Posterior vena cava (tissue), 2 donors: ENCODE results near the gene RNF20. TPM values are rescaled to one million over a fixed set of nuclear protein-coding genes. Genes with fewer than 3 reads are reported as not detected.
"Not testable (repeated sequence)": the region's sequence is repeated elsewhere in the genome, so short reads cannot be mapped to it uniquely, and the experiment has no call there.

Experiments used
- DNase-seq: peaks from one replicate; pipeline ENCODE4 v3.0.0-alpha.2; 2020; ENCODE audit warnings: low spot score
- intact Hi-C, 2 donors: fragments of 100-400 bp; cut with DNase I; formaldehyde crosslinking; loops; one replicate each; pipeline versions ENCODE4 v1.14.1 to v1.14.2; 2022 to 2023
- total RNA-seq, 2 donors: library from RNA; stranded (reverse); fragmentation: NEBNext Ultra II Directional; extraction: Animal tissue kit (Norgen Biotek cat#: 25700); gene quantifications; one replicate each; pipeline ENCODE4 v1.2.1, GENCODE V29; 2021
- donor health status: DM: yes; HTN: yes; CAD: no.
- donor health status: DM: yes; HTN: yes; CAD: no.

RNF20 gene
- total RNA-seq, 2 donors from 2014 or later, result 33.1 to 45.5 TPM

GRCh38 chr9:101527066-101527465, 6.6 kb upstream of the RNF20 start:
- no peak for DNase-seq
- intact Hi-C loops, result no loop called here

GRCh38 chr9:101528015-101528414, 5.6 kb upstream of the RNF20 start:
- intact Hi-C loops, result loop anchor here in 1 of 2 donors (2.0 kb wide), 1 partner anchor 69 kb away; no protein-coding TSS in a partner anchor
- DNase-seq, result no peak

GRCh38 chr9:101530076-101530711, 3.5 kb upstream of the RNF20 start:
- DNase-seq, result no peak
- intact Hi-C loops, result loop anchor here in 1 of 2 donors (5.0 kb wide), 1 partner anchor 112 kb away; no protein-coding TSS in a partner anchor

- no peak for DNase-seq
- intact Hi-C loops, result no loop called here
These were observed 2.7 kb downstream of the RNF20 start for GRCh38 chr9:101536351-101536750.

GRCh38 chr9:101536938-101537337, 3.3 kb downstream of the RNF20 start:
- no peak for DNase-seq
- intact Hi-C loops, result no loop called here

- intact Hi-C loops, result no loop called here
- DNase-seq, result no peak
These were observed 6.4 kb downstream of the RNF20 start for GRCh38 chr9:101540069-101540468.

GRCh38 chr9:101543098-101543735, 9.6 kb downstream of the RNF20 start:
- intact Hi-C loops, result no loop called here
- DNase-seq, result no peak

GRCh38 chr9:101549472-101550098, 15.9 kb downstream of the RNF20 start:
- DNase-seq, intact Hi-C loops: not testable (repeated sequence)

GRCh38 chr9:101561740-101562139, 28.1 kb downstream of the RNF20 start:
- intact Hi-C loops, result no loop called here
- DNase-seq, result no peak

- no peak for DNase-seq
- intact Hi-C loops, result no loop called here
These were observed 29.3 kb downstream of the RNF20 start for GRCh38 chr9:101562966-101563365.

GRCh38 chr9:101564252-101564651, 30.6 kb downstream of the RNF20 start:
- intact Hi-C loops, result no loop called here
- no peak for DNase-seq

GRCh38 chr9:101566904-101567724, 33.5 kb downstream of the RNF20 start:
- intact Hi-C loops, result no loop called here
- no peak for DNase-seq

- intact Hi-C loops, result no loop called here
- DNase-seq, result no peak
These were observed 34.2 kb downstream of the RNF20 start for GRCh38 chr9:101567725-101568350.

- no peak for DNase-seq
- intact Hi-C loops, result no loop called here
These were observed 36.3 kb downstream of the RNF20 start for GRCh38 chr9:101569741-101570501.

- DNase-seq, result no peak
- intact Hi-C loops, result no loop called here
These were observed 37.5 kb downstream of the RNF20 start for GRCh38 chr9:101571114-101571513.

GRCh38 chr9:101572316-101572715, 38.7 kb downstream of the RNF20 start:
- DNase-seq, result no peak
- intact Hi-C loops, result no loop called here

- intact Hi-C loops, result no loop called here
- DNase-seq, result no peak
These were observed 41.2 kb downstream of the RNF20 start for GRCh38 chr9:101574731-101575333.

- intact Hi-C loops, result no loop called here
- DNase-seq, result no peak
These were observed 44.7 kb downstream of the RNF20 start for GRCh38 chr9:101578378-101578777.
